NCI-H128 (cell line): ENCODE measurements around the gene WFS1.

Experiments
- DNase-seq: peaks from one replicate; lab custom pipeline; 2025; ENCODE audit not compliant: unreplicated experiment; lab: John Stamatoyannopoulos, UW

Gene WFS1

DNA sequence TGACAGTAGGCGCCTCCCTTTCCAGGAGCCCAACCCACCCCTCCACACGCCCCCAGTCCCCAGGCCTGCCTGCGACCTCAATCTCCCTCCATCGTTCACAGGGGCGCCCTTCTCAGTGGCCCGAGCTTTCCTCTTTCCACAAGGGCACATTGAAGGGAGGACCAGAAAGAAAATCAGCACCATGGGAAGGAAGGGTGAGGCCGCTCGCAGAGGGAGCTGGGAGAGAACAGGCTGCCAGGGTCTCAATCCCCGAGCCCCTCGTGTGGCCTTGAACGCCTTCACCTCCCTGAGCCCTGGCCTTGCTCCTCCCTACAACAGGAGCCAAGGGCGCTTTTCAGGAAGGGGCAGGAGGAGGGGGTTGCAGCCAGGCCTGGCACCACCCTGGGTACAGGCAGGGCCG lies 66.5 kb downstream of the WFS1 start:
- DNase-seq, result no peak

GRCh38 chr4:6337331-6337935 lies 67.8 kb downstream of the WFS1 start:
- no peak for DNase-seq

- no peak for DNase-seq
Measured at GRCh38 chr4:6338175-6338950, 68.7 kb downstream of the WFS1 start.

- DNase-seq, result no peak
Measured at GRCh38 chr4:6338951-6339817, 69.5 kb downstream of the WFS1 start.

- no peak for DNase-seq
Measured at GRCh38 chr4:6339818-6340445, 70.3 kb downstream of the WFS1 start.

- DNase-seq, result no peak
Measured at GRCh38 chr4:6340446-6341015, 70.9 kb downstream of the WFS1 start.

GRCh38 chr4:6341696-6342095 lies 72.0 kb downstream of the WFS1 start:
- DNase-seq, result no peak

DNA sequence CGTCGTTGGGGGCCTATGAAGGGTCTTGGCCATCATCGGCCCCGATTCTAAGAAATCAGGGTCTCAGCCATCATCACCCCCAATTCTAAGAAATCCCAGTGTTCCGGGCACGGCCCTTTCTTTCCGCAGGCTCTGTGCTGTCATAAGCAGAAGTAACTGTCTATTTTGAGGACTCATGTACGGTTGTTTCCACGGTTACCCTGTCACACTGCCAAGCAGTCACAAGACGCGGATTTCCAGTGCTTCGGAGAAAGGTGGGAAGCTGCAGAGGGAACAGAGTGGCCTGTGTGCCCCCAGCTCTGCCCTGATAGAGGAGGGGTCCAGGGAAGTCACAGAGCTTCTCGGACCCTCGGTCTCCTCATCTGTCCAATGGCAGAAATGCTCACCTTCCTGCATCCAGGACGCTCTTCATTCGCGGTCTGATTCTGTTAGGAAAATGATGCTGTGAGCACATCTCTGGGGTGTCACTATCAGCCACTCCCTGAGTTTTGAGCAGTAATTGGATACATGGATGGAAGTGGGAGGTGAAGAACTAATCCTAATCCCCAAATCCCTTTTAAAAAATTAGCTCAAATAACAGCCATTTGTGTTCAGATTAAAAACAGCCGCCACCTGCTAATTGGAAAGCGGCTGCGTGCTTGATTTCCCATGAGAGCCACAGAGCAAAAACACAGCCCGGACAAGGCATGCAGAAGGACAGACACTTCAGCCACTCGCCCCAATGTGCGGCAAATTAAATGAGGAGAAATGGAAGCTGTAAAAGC lies 73.1 kb downstream of the WFS1 start:
- no peak for DNase-seq

GRCh38 chr4:6343939-6344408 lies 74.3 kb downstream of the WFS1 start:
- no peak for DNase-seq

GRCh38 chr4:6345096-6345830 lies 75.6 kb downstream of the WFS1 start:
- no peak for DNase-seq

DNA sequence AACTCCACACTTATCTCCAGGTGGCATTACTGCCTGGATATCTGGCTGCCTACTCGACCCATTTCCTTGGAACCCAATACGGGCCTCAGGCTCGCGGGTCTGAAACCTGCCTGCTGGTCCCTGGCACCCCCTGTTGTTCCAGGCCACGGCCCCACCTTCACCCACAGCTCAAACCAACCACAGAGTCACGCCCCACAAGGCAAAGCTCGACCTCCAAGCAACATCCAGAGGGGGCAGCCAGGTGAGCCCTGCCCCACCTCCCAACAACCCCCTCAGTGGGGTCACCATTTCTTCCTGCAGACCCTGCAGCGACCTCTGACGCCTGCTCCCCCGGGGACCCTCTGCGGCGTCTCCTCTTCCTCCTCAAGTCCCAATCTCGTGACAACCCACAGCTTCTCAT lies 76.2 kb downstream of the WFS1 start:
- DNase-seq, result no peak

DNA sequence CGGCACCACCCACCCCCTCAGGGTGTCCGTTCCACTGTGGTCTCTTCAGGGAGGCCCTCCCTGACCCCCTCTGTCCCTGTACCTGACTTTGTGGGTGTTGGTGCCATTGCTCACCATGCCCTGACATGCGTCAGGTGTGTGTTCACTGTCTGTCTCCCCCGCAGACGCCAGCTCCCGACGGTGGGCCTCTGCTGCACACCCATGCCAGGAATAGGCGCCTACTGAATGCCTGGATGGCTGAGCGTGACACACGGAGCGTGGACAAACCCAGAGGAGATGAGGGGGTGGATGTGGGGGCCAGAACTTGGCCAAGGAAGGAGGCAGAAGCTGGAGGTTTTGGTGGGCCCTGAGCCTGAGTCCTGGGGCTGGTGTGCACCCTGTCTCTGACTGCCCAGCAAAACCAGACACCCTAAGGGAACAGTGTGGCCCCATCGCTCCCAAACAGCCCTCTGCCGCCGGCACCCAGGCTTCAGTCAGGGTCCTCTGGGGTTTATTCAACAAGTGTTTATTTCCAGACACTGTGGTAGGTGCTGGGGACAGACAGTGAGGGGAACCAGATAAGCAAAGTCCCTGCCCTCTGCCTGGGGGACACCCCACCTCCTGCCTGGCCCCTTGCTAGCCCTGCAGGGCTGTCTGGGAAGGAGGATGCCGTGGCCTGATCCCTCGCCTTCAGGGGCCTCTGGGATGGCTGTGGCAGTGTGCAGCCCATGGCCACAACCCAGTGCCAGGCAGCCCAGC lies 76.9 kb downstream of the WFS1 start:
- DNase-seq, result no peak

- no peak for DNase-seq
Measured at GRCh38 chr4:6347511-6348045, 77.9 kb downstream of the WFS1 start.

DNA sequence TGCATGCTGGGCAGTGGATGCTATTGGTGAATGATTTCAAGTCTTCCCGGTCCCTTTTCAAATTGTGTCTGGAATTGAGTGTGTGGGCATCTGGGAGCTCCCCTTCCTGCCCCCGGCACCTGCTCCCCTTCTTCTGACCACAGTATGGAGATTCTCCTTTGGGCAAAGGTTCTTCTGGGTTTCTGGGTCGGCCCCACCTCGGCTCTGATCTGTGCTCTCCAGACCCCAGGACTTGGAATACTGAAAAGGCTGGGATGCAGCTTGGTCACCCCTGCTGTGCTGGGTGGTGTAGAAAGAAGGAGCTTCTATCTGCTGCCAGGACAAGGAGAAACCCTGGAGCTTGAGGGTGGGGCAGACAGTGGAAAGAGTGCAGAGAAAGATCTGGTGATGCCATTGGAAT lies 78.8 kb downstream of the WFS1 start:
- no peak for DNase-seq

DNA sequence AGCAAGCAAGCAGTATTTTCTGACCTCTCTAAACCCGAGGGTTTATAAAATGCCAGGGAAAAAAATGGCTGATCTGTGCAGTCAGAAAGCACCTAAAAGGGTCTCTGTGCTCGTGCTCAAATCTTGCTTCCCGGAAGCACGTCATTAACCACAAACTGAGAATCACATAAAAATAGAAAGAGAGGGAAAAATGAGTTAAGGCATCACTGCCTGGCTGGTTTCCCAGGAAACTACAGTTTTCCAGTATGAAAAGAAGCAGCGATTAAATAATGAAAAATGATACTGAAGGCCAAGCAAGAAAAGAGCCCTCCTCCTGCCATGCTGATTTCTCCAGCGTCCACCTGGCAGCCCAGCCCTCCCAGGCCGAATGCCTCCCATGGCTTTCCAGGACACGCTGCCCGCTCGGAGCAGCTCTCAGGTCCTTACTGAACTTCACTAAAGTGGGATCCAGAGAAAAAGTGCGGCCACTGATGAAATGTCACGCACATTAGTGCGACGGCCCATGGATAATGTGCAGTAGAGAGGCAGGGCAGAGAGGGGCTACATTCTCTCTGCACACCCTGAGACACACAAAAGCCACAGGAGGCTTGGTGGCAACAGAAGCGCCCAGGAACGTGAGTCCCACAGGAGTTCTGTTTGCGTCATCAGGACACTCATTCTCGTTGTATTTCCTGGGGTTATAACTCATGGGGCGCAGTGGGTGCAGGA lies 80.4 kb downstream of the WFS1 start:
- DNase-seq, result no peak

DNA sequence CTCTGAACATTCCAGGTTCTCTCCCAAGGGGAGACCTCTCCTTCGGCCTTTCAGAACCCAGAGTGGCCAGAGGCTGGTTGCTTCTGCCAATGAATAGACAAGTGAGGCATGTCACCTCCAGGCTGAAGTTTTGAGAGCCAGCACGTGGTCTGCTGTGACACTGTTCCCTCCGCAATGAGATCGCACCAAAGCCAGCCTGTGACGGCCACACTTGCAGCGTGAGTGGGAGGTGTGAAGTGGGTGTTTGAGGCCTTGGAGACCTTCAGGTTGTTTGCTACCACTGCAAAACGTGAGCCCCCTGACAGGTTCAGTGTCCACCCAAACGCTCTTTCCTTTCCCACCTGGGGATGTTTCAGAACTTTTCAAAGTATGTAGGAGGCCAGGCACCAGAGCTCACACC lies 81.0 kb downstream of the WFS1 start:
- no peak for DNase-seq

DNA sequence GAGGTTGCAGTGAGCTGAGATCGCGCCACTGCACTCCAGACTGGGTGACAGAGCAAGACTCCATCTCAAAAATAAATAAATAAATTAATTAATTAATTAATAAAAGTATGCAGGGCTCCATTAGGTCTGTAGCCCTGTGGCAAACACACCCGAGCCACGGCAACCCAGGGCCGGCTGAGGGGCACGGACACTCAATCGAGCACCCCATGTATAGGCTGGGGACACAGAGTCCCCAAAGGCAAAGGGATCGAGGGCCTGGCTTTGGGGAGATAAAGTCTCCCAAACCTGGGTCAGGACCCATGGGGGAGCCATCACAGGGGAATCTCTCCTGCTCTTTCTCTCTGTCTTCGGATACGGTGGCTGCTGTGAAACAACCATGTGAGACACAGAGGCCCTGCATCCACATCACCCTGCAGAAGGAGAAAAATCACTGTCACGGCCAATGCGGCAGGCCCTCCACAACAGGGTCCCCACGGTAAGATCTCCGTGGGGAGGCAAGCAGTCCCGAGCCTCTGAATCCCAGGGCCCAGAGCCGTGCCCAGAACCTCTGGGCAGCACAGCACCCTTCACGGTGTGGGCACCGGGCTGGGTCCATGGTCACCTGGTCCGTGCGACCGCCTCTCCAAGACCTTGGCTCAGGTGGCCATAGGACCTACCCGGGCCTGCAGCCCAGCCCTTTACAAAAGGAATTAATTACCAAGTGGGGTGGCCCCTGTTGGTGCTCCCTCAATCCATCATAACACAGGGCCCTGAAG lies 81.8 kb downstream of the WFS1 start:
- DNase-seq, result no peak
